GM12875 (cell line): ENCODE measurements around the gene TTC27.

Experiments used
- H3K4me3 ChIP-seq: one replicate; pipeline ENCODE4 v1.5.1; 2011; ENCODE audit warnings: low read depth, low read length, control low read depth
- TF ChIP-seq, protein P1 (sequence below): IDR thresholded peaks from 2 replicates; pipeline ENCODE4 v1.5.1; 2011; ENCODE audit warnings: low read depth, mild to moderate bottlenecking, control low read depth, inconsistent platforms, low read length, moderate library complexity, borderline replicate concordance; ENCODE audit not compliant: insufficient read depth

Gene TTC27

DNA sequence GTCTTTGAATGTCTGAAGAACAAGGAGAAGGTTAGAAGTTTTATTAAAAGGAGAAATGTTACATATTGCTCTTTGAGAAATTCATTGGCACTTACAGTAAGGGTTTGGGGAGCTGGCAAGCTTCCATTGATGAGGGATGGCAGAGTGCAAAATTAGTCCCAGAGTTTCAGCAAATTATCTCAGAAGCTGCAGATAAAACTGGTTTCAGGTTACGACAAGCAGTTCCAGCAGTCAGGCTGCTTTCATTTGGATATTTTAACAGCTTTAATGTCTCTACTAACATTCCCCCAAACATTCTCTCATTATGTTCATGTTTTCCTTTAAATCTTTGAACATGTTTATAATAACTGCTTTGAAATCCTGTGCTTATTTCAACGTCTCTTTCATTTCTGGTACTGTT is 153.1 kb downstream of the TTC27 start:
- H3K4me3 ChIP-seq = no peak overlapping the region
- TF ChIP-seq, protein P1, sequence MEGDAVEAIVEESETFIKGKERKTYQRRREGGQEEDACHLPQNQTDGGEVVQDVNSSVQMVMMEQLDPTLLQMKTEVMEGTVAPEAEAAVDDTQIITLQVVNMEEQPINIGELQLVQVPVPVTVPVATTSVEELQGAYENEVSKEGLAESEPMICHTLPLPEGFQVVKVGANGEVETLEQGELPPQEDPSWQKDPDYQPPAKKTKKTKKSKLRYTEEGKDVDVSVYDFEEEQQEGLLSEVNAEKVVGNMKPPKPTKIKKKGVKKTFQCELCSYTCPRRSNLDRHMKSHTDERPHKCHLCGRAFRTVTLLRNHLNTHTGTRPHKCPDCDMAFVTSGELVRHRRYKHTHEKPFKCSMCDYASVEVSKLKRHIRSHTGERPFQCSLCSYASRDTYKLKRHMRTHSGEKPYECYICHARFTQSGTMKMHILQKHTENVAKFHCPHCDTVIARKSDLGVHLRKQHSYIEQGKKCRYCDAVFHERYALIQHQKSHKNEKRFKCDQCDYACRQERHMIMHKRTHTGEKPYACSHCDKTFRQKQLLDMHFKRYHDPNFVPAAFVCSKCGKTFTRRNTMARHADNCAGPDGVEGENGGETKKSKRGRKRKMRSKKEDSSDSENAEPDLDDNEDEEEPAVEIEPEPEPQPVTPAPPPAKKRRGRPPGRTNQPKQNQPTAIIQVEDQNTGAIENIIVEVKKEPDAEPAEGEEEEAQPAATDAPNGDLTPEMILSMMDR = no peak

DNA sequence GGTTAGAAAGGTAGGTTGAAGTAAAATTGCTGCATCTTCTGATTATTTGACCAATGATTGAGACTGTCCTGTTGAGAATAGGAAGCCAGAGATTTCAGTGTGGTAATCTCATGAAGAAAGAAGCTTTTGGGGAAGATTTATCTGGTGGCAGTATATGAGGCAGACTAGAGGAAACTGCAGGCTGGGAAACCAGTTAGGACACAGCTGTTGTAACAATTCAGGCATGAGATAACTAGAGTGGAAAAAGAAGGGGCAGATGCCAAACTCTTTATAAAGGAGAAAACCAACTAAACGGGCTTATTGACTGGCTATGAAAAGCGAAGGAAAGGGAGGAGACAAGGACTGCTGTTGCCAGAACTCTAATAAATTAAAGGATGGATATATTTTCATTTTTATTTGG is 155.6 kb downstream of the TTC27 start:
- no peak overlapping the region for H3K4me3 ChIP-seq
- TF ChIP-seq, protein P1 = no peak

DNA sequence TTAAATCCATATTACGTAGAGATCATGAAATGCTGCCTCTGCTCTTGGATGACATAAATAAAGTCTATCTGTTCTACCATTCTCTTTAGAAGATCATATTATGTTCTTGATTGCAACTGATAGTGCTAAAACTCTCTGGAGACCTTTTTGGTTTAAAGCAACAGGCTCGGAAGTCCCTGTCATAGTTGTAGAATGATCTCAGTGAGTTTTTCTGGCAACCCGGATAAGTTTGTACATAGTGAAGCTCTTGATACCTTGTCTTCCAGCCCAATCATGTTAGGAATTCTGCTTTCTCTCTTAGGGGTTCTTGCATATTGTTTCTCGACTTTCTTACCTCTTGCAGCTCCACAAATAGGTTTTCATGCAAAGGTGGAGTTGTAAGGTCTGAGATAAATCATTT is 156.1 kb downstream of the TTC27 start:
- H3K4me3 ChIP-seq = no peak overlapping the region
- TF ChIP-seq, protein P1 = no peak

DNA sequence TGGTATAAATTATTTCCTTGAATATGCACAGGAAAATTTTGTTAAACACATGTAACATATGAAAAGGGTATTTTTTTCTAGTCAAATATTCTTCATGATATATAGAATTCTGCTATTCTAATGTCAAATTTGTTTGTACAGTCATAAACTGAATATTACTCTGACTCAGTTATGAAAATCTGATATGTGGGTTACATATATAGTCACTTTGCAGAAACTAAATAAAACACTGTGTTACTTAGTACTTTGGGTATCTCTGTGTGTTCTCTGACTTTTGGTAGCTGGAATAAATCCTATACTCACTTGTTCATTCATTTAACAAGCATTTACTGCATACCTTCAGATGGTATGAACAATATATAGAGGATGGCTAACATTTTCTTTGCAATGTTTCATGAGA is 159.4 kb downstream of the TTC27 start:
- H3K4me3 ChIP-seq = no peak overlapping the region
- TF ChIP-seq, protein P1 = no peak

DNA sequence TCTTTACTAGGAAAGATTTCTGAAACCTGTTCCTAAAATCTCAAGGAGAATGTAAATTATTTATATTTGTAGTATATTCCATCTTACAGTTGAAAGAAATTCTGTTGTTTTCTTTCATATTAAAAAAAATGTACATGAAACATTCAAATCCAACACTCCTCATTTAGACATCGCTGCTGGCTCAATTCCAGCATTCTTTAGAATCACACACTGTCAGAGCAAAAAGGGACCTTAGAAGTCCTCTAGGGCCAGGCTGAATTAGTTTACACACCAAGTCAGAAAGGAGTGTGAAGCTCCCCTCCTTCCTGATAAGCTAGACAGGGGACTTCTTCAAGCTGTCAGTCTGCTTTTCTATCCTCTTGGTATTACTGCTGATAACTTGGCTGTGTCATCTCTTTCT is 160.3 kb downstream of the TTC27 start:
- no peak overlapping the region for H3K4me3 ChIP-seq
- TF ChIP-seq, protein P1 = no peak

DNA sequence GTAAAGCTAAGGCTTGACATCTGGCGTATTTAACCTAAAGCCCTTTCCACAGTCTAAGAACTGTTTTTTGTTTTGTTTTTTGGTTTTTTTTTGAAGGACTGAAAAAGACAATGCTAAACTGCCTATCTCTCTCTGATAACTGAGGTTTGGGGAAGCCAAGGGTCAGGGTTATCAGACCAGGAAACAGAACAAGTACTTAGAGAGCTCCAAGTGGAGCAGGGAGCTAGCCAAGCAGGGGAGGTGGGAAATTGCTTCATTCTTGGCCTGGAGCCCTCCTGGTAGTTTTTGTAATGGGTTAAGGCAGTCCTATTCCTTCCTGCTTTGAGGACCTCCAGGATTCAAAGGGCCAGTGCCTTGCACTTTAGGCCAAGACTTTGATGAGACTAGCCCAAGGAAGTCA is 164.6 kb downstream of the TTC27 start:
- TF ChIP-seq, protein P1 = no peak
- no peak overlapping the region for H3K4me3 ChIP-seq

DNA sequence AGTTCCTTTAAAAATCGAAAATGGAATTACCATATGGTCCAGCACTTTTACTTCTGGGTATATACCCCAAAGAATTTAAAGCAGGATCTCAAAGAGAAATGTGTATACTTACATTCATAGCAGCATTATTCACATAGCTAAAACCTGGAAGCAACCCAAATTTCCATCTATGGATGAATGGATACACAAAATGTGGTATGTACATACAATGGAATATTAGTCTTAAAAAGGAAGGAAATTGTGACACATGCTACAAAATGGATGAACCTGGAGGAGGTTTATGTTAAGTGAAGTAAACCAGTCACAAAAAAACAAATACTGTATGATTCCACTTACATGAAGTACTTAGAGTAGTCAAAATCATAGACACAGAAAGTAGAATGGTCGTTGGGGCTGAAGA is 171.0 kb downstream of the TTC27 start:
- TF ChIP-seq, protein P1 = no peak
- no peak overlapping the region for H3K4me3 ChIP-seq
